PC-3 (cell line): ENCODE measurements around the gene DCDC2B. TPM values are rescaled to one million over a fixed set of nuclear protein-coding genes. Genes with fewer than 3 reads are reported as not detected.
"Not testable (repeated sequence)": the region's sequence is repeated elsewhere in the genome, so short reads cannot be mapped to it uniquely, and the experiment has no call there.

Experiments used
- ATAC-seq: fragments of 200-7000 bp; cut with Tn5 transposase; 2 replicates; pipeline ENCODE4 v1.9.1; 2020; ENCODE audit warnings: mild to moderate bottlenecking, moderate library complexity
- BruUV-seq: library from RNA; stranded (reverse); fragments of 400-500 nt; replicated peaks from 2 replicates; lab custom pipeline; 2021; lab: Mats Ljungman, UMichigan
- CTCF ChIA-PET: fragments of 300-600 bp; sonication (Branson Sonifier 250); formaldehyde crosslinking; loops from one replicate; lab custom pipeline; 2022; ENCODE audit warnings: antibody characterized with exemption; lab: Charles Lee
- POLR2A ChIA-PET: fragments of 300-600 bp; sonication (Branson Sonifier 250); formaldehyde crosslinking; loops from one replicate; lab custom pipeline; 2022; ENCODE audit warnings: antibody characterized with exemption; ENCODE audit not compliant: unreplicated experiment; lab: Charles Lee
- DNase-seq: peaks from one replicate; pipeline ENCODE4 v3.0.0-alpha.2; 2015
- H2AFZ ChIP-seq: fragments of 300-600 bp; sonication (generic); 2 replicates; pipeline ENCODE4 v1.6.0; 2016; ENCODE audit warnings: antibody characterized with exemption, low read length
- H3F3A ChIP-seq: fragments of 300-600 bp; sonication (generic); one replicate; pipeline ENCODE4 v1.6.0; 2017; ENCODE audit warnings: antibody characterized with exemption, low read length, control low read depth, mild to moderate bottlenecking; ENCODE audit not compliant: unreplicated experiment
- H3K27ac ChIP-seq: fragments of 300-600 bp; sonication (generic); 2 replicates; pipeline ENCODE4 v1.5.1; 2016; ENCODE audit warnings: mild to moderate bottlenecking, low read length
- H3K27me3 ChIP-seq: fragments of 300-600 bp; sonication (generic); 2 replicates; pipeline ENCODE4 v1.6.1; 2016; ENCODE audit warnings: low read length, mixed read lengths
- H3K36me3 ChIP-seq: fragments of 300-600 bp; sonication (generic); 2 replicates; pipeline ENCODE4 v1.6.1; 2016; ENCODE audit warnings: low read depth, mixed run types, low read length, mixed read lengths
- H3K4me1 ChIP-seq: fragments of 300-600 bp; sonication (generic); 2 replicates; pipeline ENCODE4 v1.5.1; 2016; ENCODE audit warnings: low read length; ENCODE audit not compliant: insufficient read depth
- H3K4me2 ChIP-seq: fragments of 300-600 bp; sonication (generic); 2 replicates; pipeline ENCODE4 v1.6.0; 2016; ENCODE audit warnings: low read length
- H3K4me3 ChIP-seq: fragments of 300-600 bp; sonication (generic); 2 replicates; pipeline ENCODE4 v1.5.1; 2016; ENCODE audit warnings: mild to moderate bottlenecking, low read length, mixed read lengths
- H3K79me2 ChIP-seq: fragments of 300-600 bp; sonication (generic); 2 replicates; pipeline ENCODE4 v1.6.1; 2017; ENCODE audit warnings: low read length, mixed read lengths
- H3K9ac ChIP-seq: fragments of 300-600 bp; sonication (generic); 2 replicates; pipeline ENCODE4 v1.6.0; 2016; ENCODE audit warnings: mild to moderate bottlenecking, low read length
- H3K9me2 ChIP-seq: fragments of 300-600 bp; sonication (generic); replicated peaks from 2 replicates; pipeline ENCODE4 v1.6.1; 2016; ENCODE audit warnings: mixed run types, low read length, mixed read lengths
- H3K9me3 ChIP-seq: fragments of 300-600 bp; sonication (generic); 2 replicates; pipeline ENCODE4 v1.6.1; 2016; ENCODE audit warnings: low read length, mixed read lengths
- H4K20me1 ChIP-seq: fragments of 300-600 bp; sonication (generic); 2 replicates; pipeline ENCODE4 v1.6.1; 2016; ENCODE audit warnings: low read length, mixed read lengths
- CTCF ChIP-seq: fragments of 300-600 bp; sonication (generic); conservative IDR thresholded peaks from 2 replicates; pipeline ENCODE4 v1.5.1; 2017; ENCODE audit warnings: antibody characterized with exemption, low read depth, mild to moderate bottlenecking, low read length
- EZH2 ChIP-seq: fragments of 300-600 bp; sonication (generic); IDR thresholded peaks from one replicate; pipeline ENCODE4 v1.6.1; 2017; ENCODE audit warnings: antibody characterized with exemption, mild to moderate bottlenecking, low read length; ENCODE audit not compliant: unreplicated experiment
- EZH2phosphoT487 ChIP-seq: fragments of 300-600 bp; sonication (generic); IDR thresholded peaks from 2 replicates; pipeline ENCODE4 v1.6.1; 2018; ENCODE audit warnings: mild to moderate bottlenecking, antibody characterized with exemption, low read length, borderline replicate concordance
- intact Hi-C: fragments of 100-400 bp; cut with micrococcal nuclease; formaldehyde crosslinking; loops from 2 replicates; pipeline ENCODE4 v1.9.0; 2023
- total RNA-seq: library from RNA; depleted of rRNA; stranded (reverse); fragments of >200 nt; gene quantifications from 2 replicates; pipeline ENCODE4 v1.2.3, GENCODE V29; 2014

The DCDC2B gene
- total RNA-seq, 1 experiment from 2014 or later: not detected

- H2AFZ ChIP-seq: no peak overlapping the region
- no TSS peak for BruUV-seq
- no peaks in the 10 kb centered on the region for H3K36me3 ChIP-seq
- no peaks in the 10 kb centered on the region for H3K79me2 ChIP-seq
- H3K27me3 ChIP-seq: no peaks in the 10 kb centered on the region
- no peaks in the 10 kb centered on the region for H4K20me1 ChIP-seq
- no peaks in the 10 kb centered on the region for H3K9me2 ChIP-seq
- no peak for ATAC-seq
- CTCF ChIA-PET: no interaction called here
- no peak overlapping the region for H3K9ac ChIP-seq
- no peaks in the 10 kb centered on the region for H3F3A ChIP-seq
- TF ChIP-seq EZH2phosphoT487 (no peak), CTCF (no peak), EZH2 (no peak)
- no peak overlapping the region for H3K27ac ChIP-seq
- no peak overlapping the region for H3K4me3 ChIP-seq
- POLR2A ChIA-PET: no interaction called here
- intact Hi-C loops: no loop called here
- DNase-seq: no peak
- no peaks in the 10 kb centered on the region for H3K9me3 ChIP-seq
- H3K4me1 ChIP-seq: no peaks in the 10 kb centered on the region
- H3K4me2 ChIP-seq: no peak overlapping the region
Measured at GRCh38 chr1:32256473-32257226, 47.8 kb downstream of the DCDC2B start.

GRCh38 chr1:32257227-32257508 is 48.3 kb downstream of the DCDC2B start:
- DNase-seq (no peak), ATAC-seq (no peak)
- Histone ChIP-seq H3K79me2 (no peaks in the 10 kb centered on the region), H3K36me3 (no peaks in the 10 kb centered on the region), H3K27me3 (no peaks in the 10 kb centered on the region), H3K9me3 (no peaks in the 10 kb centered on the region), H3K27ac (no peak overlapping the region), H3K4me3 (no peak overlapping the region), H3K9me2 (no peaks in the 10 kb centered on the region), H3K4me2 (no peak overlapping the region), H3K9ac (no peak overlapping the region), H2AFZ (no peak overlapping the region), H3K4me1 (no peaks in the 10 kb centered on the region), H3F3A (no peaks in the 10 kb centered on the region), H4K20me1 (no peaks in the 10 kb centered on the region)
- ChIA-PET POLR2A (no interaction called here), CTCF (no interaction called here)
- BruUV-seq: no TSS peak
- no peak for TF ChIP-seq EZH2
- no peak for TF ChIP-seq EZH2phosphoT487
- TF ChIP-seq CTCF: no peak
- intact Hi-C loops: no loop called here

- POLR2A ChIA-PET, H4K20me1 ChIP-seq, H3K27me3 ChIP-seq, H3K9me3 ChIP-seq, DNase-seq, H2AFZ ChIP-seq, H3K4me3 ChIP-seq, H3K9ac ChIP-seq, H3K27ac ChIP-seq, H3F3A ChIP-seq, H3K36me3 ChIP-seq, BruUV-seq, ATAC-seq, intact Hi-C loops, H3K79me2 ChIP-seq, H3K4me1 ChIP-seq, CTCF ChIA-PET, H3K4me2 ChIP-seq, H3K9me2 ChIP-seq: not testable (repeated sequence)
Measured at GRCh38 chr1:32263236-32263593, 54.3 kb downstream of the DCDC2B start.
